Stimulated activated naive CD8-positive, alpha-beta T cell treated with anti-CD3 and anti-CD28 coated beads, Interleukin-15, amount 100 ng/mL, for 72 hours (primary cell): Measurements from ENCODE around the gene DLD.
"Not testable (repeated sequence)": the region's sequence is repeated elsewhere in the genome, so short reads cannot be mapped to it uniquely, and the experiment has no call there.

ENCODE experiments used
- ATAC-seq: fragments of 150-1000 bp; cut with Tn5 transposase; 2 replicates; pipeline ENCODE4 v1.10.0; 2021; ENCODE audit warnings: mild to moderate bottlenecking, moderate library complexity
- DNase-seq, 2 donors: peaks; one replicate each; pipeline ENCODE4 v3.0.0; 2021 to 2022
- H3K27ac Mint-ChIP-seq, 2 donors: one replicate each; pipeline ENCODE4 v1.8.0; 2022; ENCODE audit warnings: mild to moderate bottlenecking in 2 of 2, mixed read lengths in 2 of 2, moderate library complexity in 2 of 2
- H3K27me3 Mint-ChIP-seq: one replicate; pipeline ENCODE4 v1.8.0; 2022; ENCODE audit warnings: mixed read lengths
- H3K4me1 Mint-ChIP-seq: one replicate; pipeline ENCODE4 v1.8.0; 2022; ENCODE audit warnings: mild to moderate bottlenecking, mixed read lengths
- H3K4me3 Mint-ChIP-seq, 2 donors: one replicate each; pipeline ENCODE4 v1.8.0; 2022; ENCODE audit warnings: mild to moderate bottlenecking in 2 of 2, mixed read lengths in 2 of 2, moderate library complexity in 1 of 2
- H3K9me3 Mint-ChIP-seq, 2 donors: one replicate each; pipeline ENCODE4 v1.8.0; 2022; ENCODE audit warnings: mixed read lengths in 2 of 2

The DLD gene

GRCh38 chr7:107860981-107861652, 29.9 kb upstream of the DLD start:
- Mint-ChIP-seq H3K4me3 (no peak overlapping the region), H3K27ac (peak overlapping the region in 1 of 2 donors; percentile 3)

GRCh38 chr7:107865956-107866775, 24.8 kb upstream of the DLD start:
- no peaks in the 10 kb centered on the region for H3K27me3 Mint-ChIP-seq
- H3K9me3 Mint-ChIP-seq: no peaks in the 10 kb centered on the region
- DNase-seq (peak in 1 of 2 donors; percentile 53), ATAC-seq (peak; percentile 89)
- peaks cover 28% of the 10 kb centered on the region for H3K4me1 Mint-ChIP-seq
- peak overlapping the region; percentile 24 to 41 for H3K4me3 Mint-ChIP-seq
- H3K27ac Mint-ChIP-seq: peak overlapping the region; percentile 89 to 93

More at GRCh38 chr7:107860981-107861652, 29.9 kb upstream of the DLD start:
- ATAC-seq (no peak), DNase-seq (no peak)
- Mint-ChIP-seq H3K27me3 (no peaks in the 10 kb centered on the region), H3K4me1 (peaks cover 42% of the 10 kb centered on the region), H3K9me3 (no peaks in the 10 kb centered on the region)

- Mint-ChIP-seq H3K9me3 (no peaks in the 10 kb centered on the region), H3K27ac (no peak overlapping the region)
- no peak for ATAC-seq
These were observed 23.0 kb upstream of the DLD start for GRCh38 chr7:107867858-107868466.

GRCh38 chr7:107870427-107871000, 20.5 kb upstream of the DLD start:
- ATAC-seq: no peak
- peaks cover 16% of the 10 kb centered on the region for H3K4me1 Mint-ChIP-seq
- H3K9me3 Mint-ChIP-seq: no peaks in the 10 kb centered on the region
- H3K27ac Mint-ChIP-seq: no peak overlapping the region
- H3K27me3 Mint-ChIP-seq: no peaks in the 10 kb centered on the region
- no peak for DNase-seq
- H3K4me3 Mint-ChIP-seq: no peak overlapping the region

More at GRCh38 chr7:107867858-107868466, 23.0 kb upstream of the DLD start:
- no peak for DNase-seq
- no peak overlapping the region for H3K4me3 Mint-ChIP-seq
- H3K27me3 Mint-ChIP-seq: no peaks in the 10 kb centered on the region
- peaks cover 28% of the 10 kb centered on the region for H3K4me1 Mint-ChIP-seq

GRCh38 chr7:107874111-107874510, 16.9 kb upstream of the DLD start:
- no peak overlapping the region for H3K4me3 Mint-ChIP-seq
- no peak for ATAC-seq
- DNase-seq: no peak
- H3K4me1 Mint-ChIP-seq: peaks cover 15% of the 10 kb centered on the region
- no peaks in the 10 kb centered on the region for H3K9me3 Mint-ChIP-seq
- H3K27me3 Mint-ChIP-seq: no peaks in the 10 kb centered on the region
- no peak overlapping the region for H3K27ac Mint-ChIP-seq

GRCh38 chr7:107874605-107875446, 16.2 kb upstream of the DLD start:
- peaks cover 22% of the 10 kb centered on the region for H3K4me1 Mint-ChIP-seq
- no peak overlapping the region for H3K4me3 Mint-ChIP-seq
- DNase-seq (peak; percentile 34 to 41), ATAC-seq (peak; percentile 80)
- no peaks in the 10 kb centered on the region for H3K27me3 Mint-ChIP-seq
- H3K9me3 Mint-ChIP-seq: no peaks in the 10 kb centered on the region
- no peak overlapping the region for H3K27ac Mint-ChIP-seq

- Mint-ChIP-seq H3K4me1 (peaks cover 15% of the 10 kb centered on the region), H3K9me3 (no peaks in the 10 kb centered on the region), H3K4me3 (no peak overlapping the region), H3K27ac (peak overlapping the region in 1 of 2 donors; percentile 2), H3K27me3 (no peaks in the 10 kb centered on the region)
- DNase-seq (no peak), ATAC-seq (no peak)
These were observed 14.1 kb upstream of the DLD start for GRCh38 chr7:107876916-107877315.

- ATAC-seq: no peak
- peaks cover 15% of the 10 kb centered on the region for H3K4me1 Mint-ChIP-seq
- H3K4me3 Mint-ChIP-seq: no peak overlapping the region
- DNase-seq: no peak
- H3K9me3 Mint-ChIP-seq: no peaks in the 10 kb centered on the region
- no peak overlapping the region for H3K27ac Mint-ChIP-seq
- no peaks in the 10 kb centered on the region for H3K27me3 Mint-ChIP-seq
These were observed 13.1 kb upstream of the DLD start for GRCh38 chr7:107877731-107878382.

GRCh38 chr7:107878636-107879035, 12.3 kb upstream of the DLD start:
- H3K4me3 Mint-ChIP-seq: no peak overlapping the region
- H3K9me3 Mint-ChIP-seq: no peaks in the 10 kb centered on the region
- no peak overlapping the region for H3K27ac Mint-ChIP-seq
- no peaks in the 10 kb centered on the region for H3K27me3 Mint-ChIP-seq
- DNase-seq: no peak
- no peak for ATAC-seq
- H3K4me1 Mint-ChIP-seq: peaks cover 15% of the 10 kb centered on the region

- H3K9me3 Mint-ChIP-seq: no peaks in the 10 kb centered on the region
- H3K4me3 Mint-ChIP-seq: no peak overlapping the region
- peaks cover 8% of the 10 kb centered on the region for H3K27me3 Mint-ChIP-seq
- DNase-seq: no peak
- no peak overlapping the region for H3K27ac Mint-ChIP-seq
- peak; percentile 83 for ATAC-seq
- H3K4me1 Mint-ChIP-seq: peaks cover 15% of the 10 kb centered on the region
These were observed 11.5 kb upstream of the DLD start for GRCh38 chr7:107879400-107880035.

GRCh38 chr7:107882766-107883165, 8.2 kb upstream of the DLD start:
- Mint-ChIP-seq H3K27me3 (peaks cover 9% of the 10 kb centered on the region), H3K9me3 (no peaks in the 10 kb centered on the region), H3K4me1 (peaks cover 15% of the 10 kb centered on the region), H3K27ac (no peak overlapping the region), H3K4me3 (no peak overlapping the region)
- DNase-seq: no peak
- ATAC-seq: no peak

- Mint-ChIP-seq H3K27me3 (peaks cover 9% of the 10 kb centered on the region), H3K27ac (no peak overlapping the region), H3K4me1 (peaks cover 6% of the 10 kb centered on the region), H3K9me3 (no peaks in the 10 kb centered on the region), H3K4me3 (no peak overlapping the region)
- DNase-seq (no peak), ATAC-seq (no peak)
These were observed 6.7 kb upstream of the DLD start for GRCh38 chr7:107884066-107884818.

- not testable (repeated sequence) for H3K27ac Mint-ChIP-seq, H3K4me3 Mint-ChIP-seq, H3K27me3 Mint-ChIP-seq, H3K9me3 Mint-ChIP-seq, DNase-seq, ATAC-seq, H3K4me1 Mint-ChIP-seq
These were observed 3.2 kb upstream of the DLD start for GRCh38 chr7:107887827-107888226.

- no peak for DNase-seq
- no peaks in the 10 kb centered on the region for H3K27me3 Mint-ChIP-seq
- H3K4me3 Mint-ChIP-seq: peak overlapping the region in 1 of 2 donors; percentile 91
- no peak overlapping the region for H3K27ac Mint-ChIP-seq
- H3K4me1 Mint-ChIP-seq: peaks cover 27% of the 10 kb centered on the region
- H3K9me3 Mint-ChIP-seq: no peaks in the 10 kb centered on the region
- ATAC-seq: no peak
These were observed 991 bp upstream of the DLD start for GRCh38 chr7:107889992-107890391.
